NCI-H446 (cell line): ENCODE data around the gene ASPG.

ENCODE experiments used
- DNase-seq, 2 experiments: peaks; one replicate each; lab custom pipeline; 2025; lab: John Stamatoyannopoulos, UW

Gene ASPG

DNA sequence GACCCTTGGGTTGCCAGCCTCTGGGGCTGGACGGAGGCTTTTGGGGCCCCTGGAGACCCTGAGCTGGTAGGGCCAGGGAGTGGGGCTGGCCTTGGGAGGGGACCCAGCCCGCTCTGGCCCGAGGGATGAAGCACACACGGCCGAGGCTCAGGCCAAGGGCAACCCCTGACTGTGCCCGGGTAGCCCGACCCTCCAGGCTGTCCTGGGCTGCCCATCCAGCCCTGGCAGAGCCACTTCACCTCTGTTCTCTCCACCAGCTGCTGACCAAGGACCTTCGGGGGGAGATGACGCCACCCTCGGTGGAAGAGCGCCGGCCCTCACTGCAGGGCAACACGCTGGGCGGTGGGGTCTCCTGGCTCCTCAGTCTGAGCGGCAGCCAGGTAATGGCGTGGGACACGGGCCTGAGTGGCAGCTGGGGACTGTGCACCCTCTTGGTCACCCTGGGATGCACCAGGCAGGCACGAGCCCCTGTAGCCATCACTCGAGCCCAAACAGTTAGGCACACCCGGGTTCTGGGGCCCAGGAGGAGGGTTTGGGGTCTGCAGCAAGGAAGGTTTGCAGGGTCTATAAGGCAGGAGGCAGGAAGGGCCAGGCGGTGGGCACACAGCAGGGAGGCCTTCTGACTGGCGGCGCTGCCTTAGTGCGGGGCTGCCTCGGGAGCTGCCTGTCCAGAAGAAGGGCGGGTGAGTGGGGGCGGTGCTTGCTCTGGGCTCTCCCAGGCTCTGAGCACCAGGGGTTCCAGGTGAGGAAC, 19.7 kb downstream of the ASPG start:
- DNase-seq = no peak

DNA sequence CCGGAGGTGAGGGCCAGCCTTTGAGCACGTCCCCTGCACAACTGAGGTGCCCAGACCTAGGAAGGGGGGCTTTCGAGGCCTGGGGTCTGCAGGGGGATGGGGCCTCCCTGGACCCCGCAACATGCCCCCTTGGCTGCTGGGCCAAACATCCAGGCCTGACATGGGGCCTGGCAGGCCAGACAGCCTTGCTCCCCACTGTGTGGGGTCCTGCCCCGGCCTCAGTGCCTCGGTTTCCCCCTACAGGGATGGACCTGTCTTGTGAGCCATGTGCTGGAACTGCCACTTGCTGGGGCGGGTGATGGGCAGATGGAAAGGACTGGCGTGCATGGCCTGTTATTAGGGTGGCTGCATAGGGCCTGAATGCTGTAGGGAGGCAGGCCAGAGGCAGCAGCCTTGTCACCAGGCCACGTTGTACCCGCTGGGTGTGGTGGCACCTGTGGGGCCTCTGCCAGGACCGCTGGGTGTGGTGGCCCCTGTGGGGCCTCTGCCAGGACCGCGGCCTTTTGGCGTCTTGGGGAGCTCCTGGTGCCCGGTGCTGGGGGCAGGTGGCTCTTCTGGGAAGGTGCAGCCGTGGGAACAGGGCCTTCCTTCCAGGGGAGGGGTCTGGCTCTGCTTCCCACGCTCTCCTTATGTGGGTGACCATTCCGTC, 20.4 kb downstream of the ASPG start:
- no peak for DNase-seq

DNA sequence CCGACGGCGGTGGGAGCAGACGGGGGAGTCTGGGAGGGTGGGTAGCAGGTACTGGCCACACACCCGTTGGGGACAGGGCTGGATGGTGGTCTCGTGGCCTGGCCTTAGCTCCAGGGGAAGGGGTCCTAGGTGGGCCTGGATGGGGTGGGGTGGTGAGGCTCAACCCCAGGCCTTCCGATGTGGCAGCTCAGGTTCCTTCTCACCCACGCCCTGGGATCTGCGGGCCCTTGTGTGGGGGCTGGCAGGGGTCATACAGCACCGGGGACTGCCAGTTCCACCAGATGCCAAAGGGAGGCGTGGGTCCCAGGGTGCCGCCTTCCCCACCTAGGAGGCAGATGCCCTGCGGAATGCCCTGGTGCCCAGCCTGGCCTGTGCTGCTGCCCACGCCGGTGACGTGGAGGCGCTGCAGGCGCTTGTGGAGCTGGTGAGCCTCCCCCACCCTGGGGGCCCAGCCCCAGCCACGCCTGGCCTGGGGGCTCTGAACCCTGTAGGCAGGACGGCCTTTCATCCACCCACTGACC, 21.0 kb downstream of the ASPG start:
- DNase-seq = no peak

DNA sequence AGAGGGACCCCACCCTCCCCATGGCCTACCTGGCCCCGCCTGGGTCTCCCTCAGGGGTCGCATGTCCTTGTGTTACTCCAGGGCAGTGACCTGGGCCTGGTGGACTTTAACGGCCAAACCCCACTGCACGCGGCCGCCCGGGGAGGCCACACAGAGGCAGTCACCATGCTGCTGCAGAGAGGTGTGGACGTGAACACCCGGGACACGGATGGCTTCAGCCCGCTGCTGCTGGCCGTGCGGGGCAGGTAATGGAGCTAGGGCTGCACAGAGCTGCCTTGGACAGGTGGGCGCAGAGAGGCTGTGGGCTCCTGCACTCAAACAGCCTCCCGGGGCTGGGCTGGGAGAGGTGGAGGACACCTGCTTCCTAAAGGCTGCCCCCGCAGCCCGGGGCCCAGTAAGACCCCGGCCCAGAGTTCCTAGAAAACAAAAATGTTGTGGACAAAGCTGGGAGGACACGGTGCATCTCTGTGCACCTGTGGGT, 21.6 kb downstream of the ASPG start:
- DNase-seq = no peak

DNA sequence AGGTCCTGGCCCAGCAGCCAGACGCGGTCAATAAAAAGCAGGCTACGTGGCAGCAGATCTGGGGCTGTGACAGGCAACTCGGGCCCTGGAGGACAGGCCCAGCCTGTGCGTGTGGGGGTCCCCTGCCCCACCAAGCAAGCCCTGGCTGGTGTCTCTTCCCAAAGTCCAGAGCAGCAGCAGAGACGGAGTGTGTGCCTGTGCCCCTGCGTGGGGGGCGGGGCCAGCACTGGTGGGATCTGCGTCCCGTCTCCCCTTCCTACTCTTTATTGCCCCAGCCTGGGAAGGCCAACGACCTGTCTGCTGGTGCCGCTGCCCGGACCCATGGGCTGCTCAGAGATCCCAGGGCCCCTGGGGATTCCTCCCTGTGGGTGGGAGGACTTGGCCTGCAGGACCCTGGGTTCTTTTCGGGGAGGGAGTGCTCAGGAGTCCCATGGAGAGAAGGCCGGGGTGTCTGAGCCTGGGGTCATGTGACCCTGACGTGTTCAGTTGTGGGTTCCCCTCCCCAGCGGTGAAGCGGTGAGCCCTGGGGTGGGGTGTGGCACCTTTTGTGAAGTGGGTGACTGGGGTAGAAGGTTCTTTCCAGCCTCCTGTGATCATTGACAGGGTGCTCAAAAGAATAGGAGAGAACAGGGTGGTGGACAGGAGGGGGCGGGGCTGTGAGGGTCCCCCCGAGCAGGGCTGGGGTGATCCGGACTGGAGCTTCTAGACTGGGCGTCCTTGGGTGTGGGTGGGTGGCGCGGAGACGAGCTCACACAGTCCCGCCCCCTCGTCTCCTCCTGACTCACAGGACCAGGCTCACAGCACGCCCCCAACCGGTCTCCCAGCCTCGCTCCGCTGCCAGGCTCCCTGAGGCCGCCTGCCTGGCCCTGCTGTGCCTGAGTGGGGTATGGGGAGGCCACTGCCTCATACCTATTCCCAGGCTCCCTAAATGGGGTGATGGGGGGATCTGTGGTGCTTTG, 22.4 kb downstream of the ASPG start:
- no peak for DNase-seq

DNA sequence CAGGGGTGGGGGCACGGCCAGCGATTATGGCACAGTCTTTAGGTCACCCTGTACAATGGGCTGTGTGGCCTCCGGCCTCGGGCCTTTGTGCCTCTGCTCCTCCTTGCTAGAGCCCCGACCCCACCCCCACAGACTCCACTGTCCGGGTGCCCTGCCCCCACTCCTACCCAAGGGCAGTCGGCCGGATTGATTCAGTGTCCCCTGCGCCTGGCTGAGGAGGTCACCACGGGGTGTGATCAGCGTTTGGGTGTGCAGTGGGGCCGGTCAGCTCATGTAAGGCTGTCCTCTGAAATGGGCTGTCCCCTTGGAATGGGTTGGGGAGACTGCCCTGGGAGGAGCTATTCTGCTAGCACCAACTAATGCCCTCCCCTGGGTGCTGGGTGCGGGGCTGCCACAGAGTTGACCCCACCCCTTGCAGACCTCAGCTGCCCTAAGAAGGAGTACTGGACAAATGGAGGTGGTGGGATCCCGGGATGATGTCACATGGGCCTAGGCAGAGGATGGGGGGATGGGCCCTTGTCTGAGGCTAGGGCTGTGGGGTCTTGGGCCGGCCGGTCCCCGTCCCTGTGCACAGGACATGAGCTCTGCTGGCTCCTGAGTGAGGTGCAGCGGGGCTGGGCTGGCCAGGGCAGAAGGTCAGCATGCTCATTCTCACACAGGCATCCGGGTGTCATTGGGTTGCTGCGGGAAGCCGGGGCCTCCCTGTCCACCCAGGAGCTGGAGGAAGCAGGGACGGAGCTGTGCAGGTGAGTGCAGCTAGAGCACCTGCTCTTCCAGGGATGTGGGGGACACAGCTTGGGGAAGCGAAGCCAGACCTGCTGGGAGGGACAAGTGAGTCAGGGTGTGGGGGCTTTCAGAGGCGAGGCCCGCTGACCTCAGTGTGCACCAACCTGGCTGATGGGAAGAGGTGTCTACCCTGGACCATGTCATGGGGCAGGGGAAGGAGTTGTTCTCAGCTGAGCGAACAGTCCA, 23.4 kb downstream of the ASPG start:
- DNase-seq = no peak

DNA sequence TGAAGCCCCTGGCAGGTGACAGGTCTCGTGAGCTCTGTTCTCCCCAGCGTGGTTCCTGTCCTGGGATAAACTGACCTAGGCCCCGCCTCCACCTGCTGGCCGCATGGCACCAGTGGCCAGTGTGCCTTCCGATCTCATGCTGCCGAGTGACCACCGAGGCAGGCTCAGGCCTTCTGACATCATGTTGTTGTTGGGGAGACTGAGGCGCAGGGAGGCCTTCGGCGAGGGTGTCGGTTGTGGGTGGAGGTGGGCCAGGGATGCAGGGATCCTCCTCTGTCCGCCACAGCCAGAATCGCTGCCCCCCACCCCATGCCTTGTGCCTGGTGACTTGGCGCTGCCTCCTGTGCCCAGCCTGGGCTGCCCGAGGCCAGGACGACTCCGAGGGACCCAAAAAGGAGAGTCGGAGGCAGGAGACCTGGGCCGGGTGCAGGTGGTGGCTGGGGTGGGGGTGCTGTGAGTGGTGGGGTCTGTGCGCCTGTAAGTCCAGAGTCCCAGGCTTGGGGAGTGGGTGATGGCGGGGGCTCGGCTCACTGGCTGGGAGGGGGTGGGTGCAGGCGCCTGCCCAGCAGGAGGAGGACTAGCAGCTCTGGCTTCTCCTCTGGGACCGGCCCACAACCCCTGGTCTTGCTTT, 24.3 kb downstream of the ASPG start:
- DNase-seq = no peak

DNA sequence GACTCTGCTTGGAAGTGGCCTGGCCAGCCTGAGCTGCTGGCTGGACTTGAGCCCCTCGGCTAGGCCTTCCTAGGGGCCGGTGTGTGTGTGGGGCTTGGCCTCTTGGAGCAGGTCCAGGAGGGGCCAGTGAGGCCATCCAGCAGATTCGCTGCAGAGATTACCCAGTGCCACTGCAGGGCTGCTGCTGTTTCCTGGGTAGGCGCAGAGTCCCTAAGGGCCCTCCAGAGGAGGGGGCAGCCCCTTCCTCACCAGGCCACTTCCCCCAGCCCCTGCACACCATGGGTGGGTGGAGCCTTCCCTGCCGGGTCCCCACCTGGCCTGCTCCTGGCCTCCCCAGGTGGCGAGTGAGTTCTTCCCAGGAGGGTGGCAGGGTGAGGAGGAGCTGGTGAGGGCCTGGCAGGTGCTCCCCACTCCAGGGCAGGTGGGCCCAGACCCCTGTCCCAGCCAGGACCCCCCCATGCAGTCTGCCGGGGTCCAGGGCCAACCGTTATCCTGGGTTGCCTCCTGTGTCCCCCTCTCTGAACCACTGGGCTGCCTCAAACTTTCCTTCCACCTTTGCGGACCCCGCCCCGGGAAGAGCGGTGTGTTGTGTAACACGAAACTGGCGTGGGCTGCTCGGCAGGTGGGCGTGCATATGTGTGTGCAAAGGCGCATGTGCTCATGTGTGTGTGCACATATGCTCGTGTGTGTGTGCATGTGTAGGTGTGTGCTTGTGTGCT, 25.1 kb downstream of the ASPG start:
- DNase-seq = no peak

DNA sequence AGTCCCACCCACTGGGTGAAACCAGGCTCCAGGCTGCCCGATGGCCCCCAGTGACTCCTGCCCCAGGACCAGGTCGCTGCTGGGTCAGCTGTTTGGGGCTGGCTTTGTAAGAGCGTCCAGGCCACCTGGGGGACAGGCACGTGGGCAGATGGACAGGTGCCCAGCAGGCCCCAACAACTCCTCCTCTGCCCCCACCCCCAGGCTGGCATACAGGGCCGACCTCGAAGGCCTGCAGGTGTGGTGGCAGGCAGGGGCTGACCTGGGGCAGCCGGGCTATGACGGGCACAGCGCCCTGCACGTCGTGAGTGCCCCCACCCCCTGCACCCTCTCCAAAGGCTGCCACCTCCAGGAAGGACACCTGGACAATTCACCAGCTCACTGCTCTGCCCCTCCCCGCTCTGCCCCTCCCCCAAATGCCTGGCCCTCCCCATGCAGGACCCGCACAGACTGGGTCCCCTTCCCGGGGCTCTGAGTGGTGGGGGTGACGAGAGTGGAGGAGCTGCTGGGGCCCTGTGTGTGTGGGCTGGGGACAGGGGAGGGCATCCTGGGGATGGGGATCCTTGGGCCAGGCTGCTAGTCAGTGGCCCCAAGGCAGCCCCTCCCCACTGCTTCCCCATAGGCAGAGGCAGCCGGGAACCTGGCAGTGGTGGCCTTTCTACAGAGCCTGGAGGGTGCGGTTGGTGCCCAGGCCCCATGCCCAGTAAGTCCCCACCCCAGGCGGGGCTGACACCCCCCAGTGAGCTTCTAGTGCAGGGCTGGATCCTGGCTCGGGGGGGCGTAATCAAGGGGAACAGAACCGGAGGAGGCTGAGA, 26.0 kb downstream of the ASPG start:
- DNase-seq = no peak

DNA sequence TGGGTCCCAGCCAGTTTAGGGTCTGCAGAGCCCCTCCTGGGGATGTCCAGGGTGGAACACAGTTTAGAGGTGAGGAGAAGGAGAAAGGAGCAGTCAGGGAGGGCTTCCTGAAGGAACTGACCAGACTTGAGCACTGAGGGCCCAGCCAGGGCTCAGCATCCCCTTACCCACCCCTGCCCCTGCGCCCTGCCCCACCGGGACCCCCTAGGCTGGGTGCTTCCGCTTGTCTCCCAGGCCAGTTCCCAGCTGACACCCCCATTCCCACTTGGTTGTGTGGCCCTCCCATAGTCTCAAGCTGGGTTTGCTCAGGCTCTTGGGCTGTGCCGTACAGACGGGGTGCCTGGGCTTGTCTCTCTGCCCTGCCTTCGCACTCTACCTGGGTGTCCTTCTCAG, 26.6 kb downstream of the ASPG start:
- no peak for DNase-seq

DNA sequence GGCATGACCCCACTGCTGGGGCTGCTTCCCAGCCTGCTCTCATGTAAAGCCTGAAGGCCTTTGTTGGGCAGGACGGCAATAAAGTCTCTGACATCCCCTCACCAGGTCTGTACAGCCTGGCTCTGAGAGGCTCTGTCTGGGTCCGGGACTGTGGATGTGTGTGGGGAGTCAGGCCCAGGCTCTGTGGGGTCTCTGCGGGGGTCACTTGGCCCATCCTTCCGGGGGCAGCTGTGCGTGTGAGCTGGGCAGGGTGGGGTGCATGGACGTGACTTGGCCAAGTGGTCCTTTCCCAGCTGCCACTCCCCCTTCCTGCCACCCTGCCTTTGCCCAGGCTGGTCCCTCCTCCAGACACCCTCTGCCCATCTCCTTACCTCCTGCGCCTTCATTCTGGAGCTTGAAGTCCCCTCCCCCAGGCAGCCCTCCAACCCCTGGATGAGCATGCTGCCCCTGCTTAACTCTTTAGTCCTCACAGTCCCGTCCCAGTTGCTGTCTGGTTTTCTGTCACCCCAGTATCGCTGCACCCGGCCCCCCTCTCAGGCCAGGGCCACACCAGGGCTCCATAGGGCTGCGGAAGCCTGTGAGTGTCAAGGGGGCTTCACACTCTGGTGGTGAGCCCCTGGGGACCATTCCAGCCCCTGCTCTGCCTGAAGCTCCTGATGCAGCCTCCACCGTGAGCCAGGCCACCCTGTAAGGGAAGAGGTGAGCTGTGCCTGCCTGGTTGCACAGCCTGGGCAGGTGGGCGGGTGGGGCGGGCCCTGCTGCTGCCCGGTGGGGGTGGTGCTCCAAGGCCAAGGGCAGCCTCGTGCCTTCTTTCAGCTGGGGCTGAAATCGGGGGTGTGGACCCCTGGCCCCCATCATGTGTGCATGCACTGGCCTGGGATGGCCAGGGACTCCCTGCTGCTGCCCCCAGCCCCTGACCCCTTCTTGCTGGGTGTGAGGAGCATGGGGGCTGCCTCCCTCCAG, 27.4 kb downstream of the ASPG start:
- DNase-seq = no peak

DNA sequence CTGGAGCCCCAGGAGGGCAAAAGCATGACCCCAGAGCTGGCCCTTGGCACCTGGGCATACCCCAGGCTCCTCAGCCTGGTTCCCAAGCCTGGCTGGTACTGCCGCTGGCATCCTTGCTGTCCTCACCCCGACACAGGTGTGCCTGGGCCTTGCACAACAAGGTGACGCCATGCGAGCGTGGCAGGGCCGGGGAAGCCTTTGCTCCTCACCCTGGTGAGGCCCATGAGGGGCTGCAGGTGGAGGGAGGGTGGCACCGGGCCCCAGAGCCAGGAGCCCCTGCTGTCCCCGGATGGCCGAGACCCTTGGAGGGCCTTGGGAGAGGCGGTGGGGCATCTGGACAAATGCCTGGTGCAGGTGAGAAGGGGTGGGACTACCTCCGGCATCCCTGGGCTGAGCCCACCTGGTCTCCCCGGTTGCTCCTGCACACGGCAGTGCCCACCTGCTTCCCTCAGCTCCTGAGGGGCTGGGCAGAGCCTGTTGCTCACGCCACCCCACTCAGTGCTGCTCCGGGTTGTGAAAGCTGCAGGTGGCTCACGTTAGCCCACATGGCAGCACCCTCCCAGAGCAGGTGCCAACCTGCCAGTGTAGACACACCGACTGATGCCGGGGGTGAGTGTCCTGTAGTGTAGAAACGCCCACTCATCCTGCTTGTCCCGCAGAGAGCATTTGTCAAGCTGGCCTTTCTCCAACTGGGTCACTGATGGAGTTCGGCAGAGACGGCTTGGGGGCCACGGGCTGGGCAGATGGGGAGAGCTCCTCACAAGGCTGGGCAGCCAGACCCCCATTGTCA, 28.3 kb downstream of the ASPG start:
- DNase-seq = no peak

DNA sequence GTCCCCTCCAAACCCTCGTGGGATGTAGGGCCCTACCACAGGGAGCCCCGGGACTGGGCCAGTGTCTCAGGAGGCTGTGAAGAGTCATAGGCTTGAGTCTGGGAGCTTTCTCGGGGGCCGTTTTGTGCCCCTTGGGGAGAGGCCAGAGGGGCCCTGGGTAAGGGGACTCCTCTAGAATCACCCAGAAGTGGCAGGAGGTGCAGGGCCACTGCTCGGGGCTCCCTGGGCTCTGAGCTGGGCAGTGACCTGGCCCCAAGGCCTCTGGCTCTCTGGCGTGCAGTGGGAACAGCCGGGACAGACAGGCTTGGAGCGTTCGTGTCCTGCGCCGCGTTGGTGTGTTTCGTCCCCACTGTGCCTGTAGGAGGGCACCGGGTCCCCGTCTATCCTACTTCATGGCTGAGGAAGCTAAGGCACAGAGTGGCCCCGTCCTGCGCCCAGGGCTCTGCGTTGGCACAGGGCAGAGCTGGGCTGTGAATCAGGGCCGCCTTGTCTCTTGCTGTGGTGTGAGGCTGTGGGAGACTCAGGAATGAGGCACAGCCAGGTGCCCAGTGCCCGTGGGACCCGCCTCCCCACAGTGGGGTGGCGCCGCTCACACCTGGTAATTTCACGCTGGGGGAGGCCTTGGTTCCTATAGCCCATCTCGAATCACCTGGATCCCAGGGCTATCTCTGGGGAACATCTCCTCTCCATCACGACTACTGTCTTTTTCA, 29.1 kb downstream of the ASPG start:
- DNase-seq = no peak

DNA sequence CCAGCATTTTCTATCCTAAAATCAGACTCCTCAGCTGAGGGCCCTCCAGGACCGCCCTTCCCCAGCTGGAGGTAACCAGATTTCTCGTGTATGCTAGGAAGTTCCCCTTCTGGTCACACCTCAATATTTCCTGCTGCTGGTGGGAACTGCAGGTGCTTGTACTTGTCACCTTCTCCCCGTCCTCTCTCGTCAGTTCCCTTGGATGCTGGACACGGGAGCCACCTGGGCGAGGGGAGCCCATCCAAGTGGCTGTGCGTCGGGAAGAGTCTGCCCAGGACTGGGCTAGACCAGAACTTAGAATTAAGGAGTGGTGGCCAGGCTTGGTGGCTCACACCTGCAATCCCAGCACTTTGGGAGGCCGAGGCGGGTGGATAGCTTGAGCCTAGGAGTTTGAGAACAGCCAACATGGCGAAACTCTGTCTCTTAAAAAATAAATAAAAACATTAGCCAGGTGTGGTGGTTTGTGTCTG, 29.7 kb downstream of the ASPG start:
- DNase-seq = no peak

DNA sequence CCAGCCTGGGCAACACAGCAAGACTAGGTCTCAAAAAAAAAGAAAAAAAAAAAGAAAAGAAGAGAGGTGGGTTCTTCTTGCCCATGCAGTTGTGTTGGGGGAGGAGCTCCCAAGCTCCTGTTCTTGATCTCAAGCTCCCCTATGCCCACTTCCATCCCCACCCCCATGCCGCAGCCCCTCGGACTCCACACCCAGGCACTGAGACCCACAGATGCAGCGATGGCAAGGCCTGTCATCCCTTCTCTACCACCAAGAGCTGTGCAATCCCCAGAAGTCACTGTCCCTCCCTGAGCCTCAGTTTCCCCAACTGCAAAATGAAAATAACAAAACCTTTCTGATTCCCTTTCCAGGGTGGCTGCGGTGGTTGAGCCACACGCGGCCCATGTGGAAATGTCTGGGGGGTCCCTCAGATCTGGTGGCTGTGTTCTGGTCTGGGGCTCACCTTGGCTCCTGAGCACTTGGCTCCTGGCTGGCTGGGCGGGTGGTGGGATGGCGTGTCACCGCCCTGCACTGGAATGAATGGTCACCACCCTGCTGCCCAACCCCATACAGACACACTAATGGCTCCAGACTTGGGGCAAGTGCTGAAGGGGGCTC, 30.3 kb downstream of the ASPG start:
- no peak for DNase-seq

DNA sequence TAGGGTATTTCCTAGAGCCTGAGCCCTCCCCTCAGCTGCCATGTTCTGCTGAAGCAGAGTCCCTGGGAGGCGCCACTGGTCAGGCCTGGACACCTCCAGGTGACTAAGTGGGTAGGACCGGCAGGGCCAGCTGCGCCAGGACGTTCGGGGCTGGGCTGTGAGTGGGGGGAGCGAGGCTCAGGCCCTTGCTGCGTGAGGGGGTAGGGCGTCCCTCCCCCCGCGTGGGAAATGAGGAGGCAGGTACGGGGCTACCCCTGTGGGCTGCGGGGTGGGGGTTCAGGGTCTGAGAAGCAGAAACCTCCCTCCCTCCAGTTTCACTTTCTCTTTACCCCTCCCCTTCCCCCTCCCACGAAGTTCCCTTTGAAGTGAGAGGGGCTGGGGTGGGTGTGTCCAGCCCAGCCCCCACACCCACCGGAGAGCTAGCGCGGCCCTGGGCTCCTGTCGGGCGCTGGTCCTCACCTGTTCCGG, 30.8 kb downstream of the ASPG start:
- DNase-seq = no peak
